Body of pancreas (tissue), 4 donors: ENCODE results near the gene SWT1. TPM values are rescaled to one million over a fixed set of nuclear protein-coding genes. Genes with fewer than 3 reads are reported as not detected.

ENCODE experiments used
- ATAC-seq: fragments of 150-250 bp; one replicate; pipeline ENCODE4 v1.9.1; 2016
- DNase-seq, 4 donors: peaks; one replicate each; pipeline ENCODE4 v3.0.0-alpha.2; 2019
- H3K27ac ChIP-seq, 4 donors: fragments of 200-600 bp; sonication (generic); 1 replicate in 3 of 4; 2 replicates in 1 of 4; pipeline versions ENCODE4 v1.5.1 to v1.6.1; 2016 to 2019; ENCODE audit warnings: mild to moderate bottlenecking in 1 of 4, mixed read lengths in 1 of 4, moderate library complexity in 1 of 4
- H3K27me3 ChIP-seq, 2 donors: fragments of 200-600 bp; sonication (generic); one replicate each; pipeline ENCODE4 v1.6.0; 2016; ENCODE audit warnings: mild to moderate bottlenecking in 1 of 2
- H3K36me3 ChIP-seq, 2 donors: fragments of 200-600 bp; sonication (generic); replicated peaks in 1 of 2; 2 replicates each; pipeline ENCODE4 v1.5.1; 2016; ENCODE audit warnings: low read depth in 2 of 2; ENCODE audit not compliant: insufficient read depth in 1 of 2
- H3K4me1 ChIP-seq: fragments of 200-600 bp; sonication (generic); one replicate; pipeline ENCODE4 v1.6.0; 2016
- H3K4me3 ChIP-seq, 2 donors: fragments of 200-600 bp; sonication (generic); 1 replicate in 1 of 2; 2 replicates in 1 of 2; pipeline ENCODE4 v1.5.1; 2016 to 2019
- H3K9me3 ChIP-seq, 3 donors: fragments of 200-600 bp; sonication (generic); 1 replicate in 2 of 3; 2 replicates in 1 of 3; pipeline ENCODE4 v1.5.1; 2016
- POLR2A ChIP-seq, 3 donors: fragments of 450-650 bp; IDR thresholded peaks; one replicate each; pipeline ENCODE4 v1.6.1; 2016; ENCODE audit warnings: antibody characterized with exemption in 3 of 3, mild to moderate bottlenecking in 2 of 3
- WGBS, 2 donors: methylation state at CpG; one replicate each; pipeline ENCODE4 v1.1.5; 2017; 5-methylcytosine and 5-hydroxymethylcytosine counted together
- intact Hi-C: fragments of 100-400 bp; cut with DNase I; formaldehyde crosslinking; loops from one replicate; pipeline ENCODE4 v1.15.1; 2023
- small RNA-seq: library from RNA; depleted of rRNA; stranded (forward); fragments of <200 nt; gene quantifications from one replicate; pipeline ENCODE3, GENCODE V24; 2016
- total RNA-seq, 2 donors: library from RNA; depleted of rRNA; stranded (reverse); fragments of >200 nt; gene quantifications; one replicate each; pipeline ENCODE4 v1.1.0, GENCODE V29; 2016
- TF ChIP-seq, protein P1 (sequence below), 7 experiments: fragments of 450-650 bp in 4 of 7; fragments of 200-600 bp in 3 of 7; sonication (generic) in 3 of 7; IDR thresholded peaks; one replicate each; pipeline ENCODE4 v1.5.1; 2016 to 2019; ENCODE audit warnings: antibody characterized with exemption in 7 of 7

SWT1 gene
- total RNA-seq, 2 donors from 2014 or later: 7.6 to 13.0 TPM

DNA sequence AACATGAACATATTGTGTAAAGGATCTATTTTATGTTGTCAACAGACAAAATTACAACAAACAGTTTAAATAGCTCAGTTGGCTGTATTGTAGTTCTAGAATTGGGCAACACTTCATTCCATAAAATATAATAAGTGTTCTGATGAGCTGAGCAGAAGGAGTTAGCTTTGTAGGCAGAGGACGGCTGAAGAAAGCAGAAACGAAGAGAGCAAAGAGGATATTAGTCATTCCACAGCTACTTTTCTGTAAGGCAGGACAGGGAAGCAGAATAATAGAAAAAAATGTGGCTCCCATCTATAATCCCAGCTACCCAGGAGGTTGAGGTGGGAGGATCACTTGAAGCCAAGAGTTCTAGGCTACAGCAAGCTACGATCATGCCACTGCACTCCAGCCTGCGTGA, 180.3 kb downstream of the SWT1 start:
- H3K4me3 ChIP-seq: no peak overlapping the region
- DNase-seq: peak in 1 of 4 donors; percentile 19
- WGBS, 2 donors: 75 to 91% methylated on average over 4 of the region's 4 CpGs
- no peaks in the 10 kb centered on the region for H3K4me1 ChIP-seq
- no peaks in the 10 kb centered on the region for H3K36me3 ChIP-seq
- TF ChIP-seq, protein P1, sequence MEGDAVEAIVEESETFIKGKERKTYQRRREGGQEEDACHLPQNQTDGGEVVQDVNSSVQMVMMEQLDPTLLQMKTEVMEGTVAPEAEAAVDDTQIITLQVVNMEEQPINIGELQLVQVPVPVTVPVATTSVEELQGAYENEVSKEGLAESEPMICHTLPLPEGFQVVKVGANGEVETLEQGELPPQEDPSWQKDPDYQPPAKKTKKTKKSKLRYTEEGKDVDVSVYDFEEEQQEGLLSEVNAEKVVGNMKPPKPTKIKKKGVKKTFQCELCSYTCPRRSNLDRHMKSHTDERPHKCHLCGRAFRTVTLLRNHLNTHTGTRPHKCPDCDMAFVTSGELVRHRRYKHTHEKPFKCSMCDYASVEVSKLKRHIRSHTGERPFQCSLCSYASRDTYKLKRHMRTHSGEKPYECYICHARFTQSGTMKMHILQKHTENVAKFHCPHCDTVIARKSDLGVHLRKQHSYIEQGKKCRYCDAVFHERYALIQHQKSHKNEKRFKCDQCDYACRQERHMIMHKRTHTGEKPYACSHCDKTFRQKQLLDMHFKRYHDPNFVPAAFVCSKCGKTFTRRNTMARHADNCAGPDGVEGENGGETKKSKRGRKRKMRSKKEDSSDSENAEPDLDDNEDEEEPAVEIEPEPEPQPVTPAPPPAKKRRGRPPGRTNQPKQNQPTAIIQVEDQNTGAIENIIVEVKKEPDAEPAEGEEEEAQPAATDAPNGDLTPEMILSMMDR (IDR thresholded peaks at IDR 0.05): no peak
- no peak for TF ChIP-seq POLR2A (IDR thresholded peaks at IDR 0.05)
- H3K27ac ChIP-seq: peak overlapping the region in 1 of 4 donors; percentile 35
- H3K27me3 ChIP-seq: no peaks in the 10 kb centered on the region
- no peaks in the 10 kb centered on the region for H3K9me3 ChIP-seq
- ATAC-seq: no peak
- intact Hi-C loops: no loop called here

DNA sequence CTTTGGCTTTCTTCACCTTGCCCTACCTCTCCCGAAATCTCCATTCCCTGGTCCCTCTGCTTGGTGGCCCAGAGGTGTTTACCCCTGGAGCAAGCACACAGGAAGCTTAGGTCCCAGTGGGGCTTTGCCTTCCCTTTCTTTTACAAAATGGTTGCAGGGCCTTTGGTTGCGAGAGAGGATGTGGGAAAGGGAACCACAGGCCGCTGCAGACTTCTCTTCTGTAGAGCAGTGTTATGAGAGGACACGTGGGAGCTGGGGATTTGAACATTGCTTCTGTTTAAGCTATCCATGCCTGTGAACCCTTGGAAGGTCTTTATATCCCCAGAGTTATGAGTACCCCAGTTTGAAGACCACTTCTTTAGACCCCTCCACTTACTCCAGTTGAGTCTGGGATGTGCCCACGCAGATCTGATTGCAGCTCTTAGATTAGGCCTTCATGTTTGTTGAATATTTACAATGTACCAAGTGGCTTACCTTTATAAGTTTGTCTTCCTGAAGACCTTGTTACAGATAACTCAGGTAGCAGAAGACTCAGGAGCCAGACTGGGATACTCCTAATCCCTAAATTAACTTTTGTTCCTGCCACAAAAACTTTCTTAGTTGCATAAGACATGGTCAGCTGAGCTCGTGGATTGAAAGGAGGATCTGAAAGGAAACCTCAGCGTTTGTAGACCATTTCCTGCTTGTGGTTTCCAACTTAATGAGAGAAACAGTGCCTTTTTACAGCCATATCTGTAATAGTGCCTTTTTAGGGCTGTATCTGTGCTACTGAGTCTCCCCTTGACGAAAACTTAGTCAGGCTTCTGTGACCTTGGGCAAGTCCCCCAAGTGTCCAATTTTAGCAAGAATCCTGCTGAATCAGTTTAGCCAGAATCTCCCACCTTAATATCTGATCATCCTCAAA, 182.0 kb downstream of the SWT1 start:
- intact Hi-C loops: no loop called here
- no peaks in the 10 kb centered on the region for H3K36me3 ChIP-seq
- ATAC-seq (no peak), DNase-seq (peak in 2 of 4 donors; percentile 23 to 66)
- H3K27me3 ChIP-seq: no peaks in the 10 kb centered on the region
- H3K4me1 ChIP-seq: peaks cover 9% of the 10 kb centered on the region
- no peaks in the 10 kb centered on the region for H3K9me3 ChIP-seq
- H3K27ac ChIP-seq: peak overlapping the region in 1 of 4 donors; percentile 65
- no peak for TF ChIP-seq POLR2A (IDR thresholded peaks at IDR 0.05)
- TF ChIP-seq, protein P1 (IDR thresholded peaks at IDR 0.05): no peak
- H3K4me3 ChIP-seq: no peak overlapping the region
- WGBS, 2 donors: 72 to 88% methylated on average over 8 of the region's 8 CpGs

DNA sequence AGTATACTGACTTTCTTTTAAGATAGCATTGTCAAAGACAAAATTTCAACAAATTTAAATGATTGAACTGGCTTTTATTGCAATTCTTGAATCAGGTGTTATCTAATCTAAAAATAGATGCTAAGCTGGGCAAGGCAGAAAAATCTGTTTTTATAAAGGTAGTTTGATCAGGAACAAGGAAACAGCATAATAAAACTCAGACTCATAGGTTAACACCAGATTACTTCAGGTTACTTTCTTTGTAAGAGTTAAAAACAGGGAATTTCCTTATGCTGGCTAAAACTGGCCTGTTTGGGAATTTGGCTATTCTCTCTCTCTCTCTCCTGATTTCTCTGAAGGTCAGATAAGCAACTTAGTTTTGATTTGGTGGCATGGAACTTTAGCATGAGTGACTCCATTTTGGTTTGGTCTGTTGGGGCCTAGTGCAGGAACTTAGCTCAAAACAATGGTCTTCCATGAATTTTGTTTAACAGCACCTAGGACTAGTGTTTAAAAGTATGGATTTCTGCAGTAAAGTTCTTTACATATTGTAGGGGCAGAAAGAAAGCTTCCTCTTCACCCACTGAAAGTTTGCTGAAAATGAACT, 184.3 kb downstream of the SWT1 start:
- ATAC-seq (no peak), DNase-seq (no peak)
- intact Hi-C loops: no loop called here
- Histone ChIP-seq H3K27ac (no peak overlapping the region), H3K27me3 (no peaks in the 10 kb centered on the region), H3K36me3 (no peaks in the 10 kb centered on the region), H3K4me3 (no peak overlapping the region), H3K9me3 (no peaks in the 10 kb centered on the region), H3K4me1 (peaks cover 9% of the 10 kb centered on the region)
- no peak for TF ChIP-seq POLR2A (IDR thresholded peaks at IDR 0.05)
- TF ChIP-seq, protein P1 (IDR thresholded peaks at IDR 0.05): no peak

Small RNA genes lying within 50 kb of the gene (small RNA-seq; reads per million reads assigned to genes)
- not detected for gene RF00019

Other genes starting within 250 kb of the SWT1 start
- 10 to 100 TPM; 51.1 to 59.7 TPM for gene NIBAN1, start 182.7 kb upstream of the SWT1 start, total RNA-seq
- 1 to 10 TPM; 9.9 TPM for gene RNF2, start 111.6 kb upstream of the SWT1 start, total RNA-seq
- gene TRMT1L, start 214 bp upstream of the SWT1 start, total RNA-seq: 10 to 100 TPM; 10.5 to 10.9 TPM
- gene IVNS1ABP, start 160.1 kb downstream of the SWT1 start, total RNA-seq: 10 to 100 TPM; 33.6 to 43.8 TPM